ENCODE measurements around the gene GPR3. TPM values are rescaled to one million over a fixed set of nuclear protein-coding genes. Genes with fewer than 3 reads are reported as not detected.
A peak's percentile ranks its signal among the peaks of the same experiment; 100 is the strongest.
"Not testable (repeated sequence)": the region's sequence is repeated elsewhere in the genome, so short reads cannot be mapped to it uniquely, and the experiment has no call there.

GPR3 gene
- total RNA-seq, 2 experiments from 2014 or later = 0.47 to 0.66 TPM

GRCh38 chr1:27418326-27419185, 26.1 kb downstream of the GPR3 start:
- ATAC-seq (peak; percentile 42), DNase-seq (peak; percentile 47)
- Mint-ChIP-seq H3K9me3 (ENCODE audit: insufficient read depth) (no peaks in the 10 kb centered on the region), H3K4me1 (ENCODE audit: low read depth) (peaks cover 36% of the 10 kb centered on the region), H3K27ac (peak overlapping the region; percentile 65), H3K36me3 (ENCODE audit: low read depth) (peaks cover 54% of the 10 kb centered on the region), H3K4me3 (no peak overlapping the region), H3K27me3 (ENCODE audit: low read depth) (no peaks in the 10 kb centered on the region)
- ChIA-PET POLR2A (no interaction called here), CTCF (interaction anchor here (0.6 to 4.7 kb wide), 10 partner anchors 12 to 672 kb away, joined by 3 to 32 read pairs (median 4); no protein-coding TSS in a partner anchor)

- Mint-ChIP-seq H3K9me3 (ENCODE audit: insufficient read depth) (no peaks in the 10 kb centered on the region), H3K4me1 (ENCODE audit: low read depth) (peaks cover 45% of the 10 kb centered on the region), H3K36me3 (ENCODE audit: low read depth) (peaks cover 48% of the 10 kb centered on the region), H3K27ac (no peak overlapping the region), H3K27me3 (ENCODE audit: low read depth) (no peaks in the 10 kb centered on the region), H3K4me3 (no peak overlapping the region)
- ATAC-seq (no peak), DNase-seq (no peak)
- POLR2A ChIA-PET = interaction anchor here (0.9 kb wide), 1 partner anchor 13 kb away, joined by 3 read pairs; no protein-coding TSS in a partner anchor
- CTCF ChIA-PET = interaction anchor here (0.9 to 2.5 kb wide), 5 partner anchors 23 to 246 kb away, joined by 3 to 9 read pairs (median 3); no protein-coding TSS in a partner anchor
These were observed 31.3 kb downstream of the GPR3 start for GRCh38 chr1:27423709-27424108.

GRCh38 chr1:27427329-27427728, 34.9 kb downstream of the GPR3 start:
- peaks cover 58% of the 10 kb centered on the region for H3K4me1 Mint-ChIP-seq (ENCODE audit: low read depth)
- no peak overlapping the region for H3K4me3 Mint-ChIP-seq
- no peak overlapping the region for H3K27ac Mint-ChIP-seq
- no peaks in the 10 kb centered on the region for H3K27me3 Mint-ChIP-seq (ENCODE audit: low read depth)
- H3K36me3 Mint-ChIP-seq (ENCODE audit: low read depth) = peaks cover 44% of the 10 kb centered on the region
- no peaks in the 10 kb centered on the region for H3K9me3 Mint-ChIP-seq (ENCODE audit: insufficient read depth)
- DNase-seq = no peak
- ChIA-PET POLR2A (no interaction called here), CTCF (interaction anchor here (0.9 to 4.6 kb wide), 8 partner anchors 9 to 236 kb away, joined by 3 to 22 read pairs (median 5); no protein-coding TSS in a partner anchor)
- no peak for ATAC-seq

GRCh38 chr1:27427816-27428315, 35.4 kb downstream of the GPR3 start:
- ChIA-PET CTCF (interaction anchor here (0.9 to 4.6 kb wide), 8 partner anchors 9 to 235 kb away, joined by 3 to 22 read pairs (median 5); no protein-coding TSS in a partner anchor), POLR2A (no interaction called here)
- Mint-ChIP-seq H3K36me3 (ENCODE audit: low read depth) (peaks cover 42% of the 10 kb centered on the region), H3K9me3 (ENCODE audit: insufficient read depth) (no peaks in the 10 kb centered on the region), H3K27ac (peak overlapping the region; percentile 79), H3K27me3 (ENCODE audit: low read depth) (no peaks in the 10 kb centered on the region), H3K4me1 (ENCODE audit: low read depth) (peaks cover 54% of the 10 kb centered on the region), H3K4me3 (peak overlapping the region; percentile 69)
- no peak for DNase-seq
- no peak for ATAC-seq

GRCh38 chr1:27428316-27429028, 36.0 kb downstream of the GPR3 start:
- DNase-seq (no peak), ATAC-seq (peak; percentile 37)
- Mint-ChIP-seq H3K27ac (peak overlapping the region; percentile 79), H3K4me3 (peak overlapping the region; percentile 69), H3K9me3 (ENCODE audit: insufficient read depth) (no peaks in the 10 kb centered on the region), H3K4me1 (ENCODE audit: low read depth) (peaks cover 54% of the 10 kb centered on the region), H3K36me3 (ENCODE audit: low read depth) (peaks cover 42% of the 10 kb centered on the region), H3K27me3 (ENCODE audit: low read depth) (no peaks in the 10 kb centered on the region)
- POLR2A ChIA-PET = interaction anchor here (0.6 to 0.8 kb wide), 2 partner anchors 19 to 357 kb away, joined by 3 to 5 read pairs; no protein-coding TSS in a partner anchor
- CTCF ChIA-PET = interaction anchor here (0.6 to 4.6 kb wide), 12 partner anchors 10 to 235 kb away, joined by 3 to 22 read pairs (median 3); partner anchors contain the start of gene WASF2

- DNase-seq (no peak), ATAC-seq (no peak)
- peak overlapping the region; percentile 69 for H3K4me3 Mint-ChIP-seq
- peaks cover 44% of the 10 kb centered on the region for H3K36me3 Mint-ChIP-seq (ENCODE audit: low read depth)
- H3K27ac Mint-ChIP-seq = peak overlapping the region; percentile 69
- H3K27me3 Mint-ChIP-seq (ENCODE audit: low read depth) = no peaks in the 10 kb centered on the region
- CTCF ChIA-PET = interaction anchor here (0.6 to 3.9 kb wide), 11 partner anchors 10 to 234 kb away, joined by 3 to 22 read pairs (median 3); partner anchors contain the start of gene WASF2
- H3K4me1 Mint-ChIP-seq (ENCODE audit: low read depth) = peaks cover 52% of the 10 kb centered on the region
- POLR2A ChIA-PET = interaction anchor here (0.8 kb wide), 1 partner anchor 357 kb away, joined by 5 read pairs; no protein-coding TSS in a partner anchor
- no peaks in the 10 kb centered on the region for H3K9me3 Mint-ChIP-seq (ENCODE audit: insufficient read depth)
These were observed 36.6 kb downstream of the GPR3 start for GRCh38 chr1:27429029-27429425.

GRCh38 chr1:27430903-27431600, 38.6 kb downstream of the GPR3 start:
- Mint-ChIP-seq H3K9me3 (ENCODE audit: insufficient read depth) (no peaks in the 10 kb centered on the region), H3K4me3 (peak overlapping the region; percentile 47), H3K36me3 (ENCODE audit: low read depth) (peaks cover 42% of the 10 kb centered on the region), H3K27ac (peak overlapping the region; percentile 70), H3K27me3 (ENCODE audit: low read depth) (no peaks in the 10 kb centered on the region), H3K4me1 (ENCODE audit: low read depth) (peaks cover 56% of the 10 kb centered on the region)
- ATAC-seq (peak; percentile 78), DNase-seq (peak; percentile 44)
- ChIA-PET CTCF (interaction anchor here (1.0 to 3.9 kb wide), 11 partner anchors 8 to 232 kb away, joined by 3 to 22 read pairs (median 5); no protein-coding TSS in a partner anchor), POLR2A (interaction anchor here (0.6 to 1.5 kb wide), 2 partner anchors 30 to 59 kb away, joined by 3 to 10 read pairs; partner anchors contain the start of gene WASF2)

- peaks cover 62% of the 10 kb centered on the region for H3K4me1 Mint-ChIP-seq (ENCODE audit: low read depth)
- H3K9me3 Mint-ChIP-seq (ENCODE audit: insufficient read depth) = no peaks in the 10 kb centered on the region
- CTCF ChIA-PET = interaction anchor here (1.0 kb wide), 1 partner anchor 10 kb away, joined by 3 read pairs; no protein-coding TSS in a partner anchor
- H3K36me3 Mint-ChIP-seq (ENCODE audit: low read depth) = peaks cover 39% of the 10 kb centered on the region
- H3K4me3 Mint-ChIP-seq = no peak overlapping the region
- ATAC-seq (peak; percentile 7), DNase-seq (no peak)
- H3K27ac Mint-ChIP-seq = peak overlapping the region; percentile 70
- no peaks in the 10 kb centered on the region for H3K27me3 Mint-ChIP-seq (ENCODE audit: low read depth)
- POLR2A ChIA-PET = no interaction called here
These were observed 39.1 kb downstream of the GPR3 start for GRCh38 chr1:27431601-27431940.

- peaks cover 32% of the 10 kb centered on the region for H3K36me3 Mint-ChIP-seq (ENCODE audit: low read depth)
- H3K27me3 Mint-ChIP-seq (ENCODE audit: low read depth); DNase-seq; H3K9me3 Mint-ChIP-seq (ENCODE audit: insufficient read depth); POLR2A ChIA-PET; ATAC-seq; H3K27ac Mint-ChIP-seq; H3K4me3 Mint-ChIP-seq; CTCF ChIA-PET: not testable (repeated sequence)
- H3K4me1 Mint-ChIP-seq (ENCODE audit: low read depth) = peaks cover 71% of the 10 kb centered on the region
These were observed 40.3 kb downstream of the GPR3 start for GRCh38 chr1:27432725-27433124.

GRCh38 chr1:27433706-27434105, 41.3 kb downstream of the GPR3 start:
- Mint-ChIP-seq H3K27ac (no peak overlapping the region), H3K36me3 (ENCODE audit: low read depth) (peaks cover 28% of the 10 kb centered on the region), H3K27me3 (ENCODE audit: low read depth) (no peaks in the 10 kb centered on the region), H3K4me1 (ENCODE audit: low read depth) (peaks cover 71% of the 10 kb centered on the region), H3K9me3 (ENCODE audit: insufficient read depth) (no peaks in the 10 kb centered on the region), H3K4me3 (no peak overlapping the region)
- no peak for ATAC-seq
- DNase-seq = no peak
- POLR2A ChIA-PET = no interaction called here
- CTCF ChIA-PET = interaction anchor here (0.9 to 1.5 kb wide), 3 partner anchors 14 to 229 kb away, joined by 3 read pairs; no protein-coding TSS in a partner anchor
